Measurements from ENCODE around the gene ACSF2. TPM values are rescaled to one million over a fixed set of nuclear protein-coding genes. Genes with fewer than 3 reads are reported as not detected.

ACSF2 gene
- total RNA-seq, 1 donor from 2014 or later = 28.1 TPM

GRCh38 chr17:50381920-50382319 is 44.1 kb upstream of the ACSF2 start:
- Mint-ChIP-seq H3K4me3 (ENCODE audit: unreplicated experiment) (no peak overlapping the region), H3K27me3 (ENCODE audit: unreplicated experiment) (no peaks in the 10 kb centered on the region), H3K36me3 (ENCODE audit: unreplicated experiment) (peaks cover 39% of the 10 kb centered on the region), H3K9me3 (ENCODE audit: unreplicated experiment) (no peaks in the 10 kb centered on the region), H3K27ac (ENCODE audit: unreplicated experiment) (no peak overlapping the region), H3K4me1 (ENCODE audit: unreplicated experiment) (peaks cover 14% of the 10 kb centered on the region)
- DNase-seq (ENCODE audit: extremely low spot score, unreplicated experiment) = no peak
- no peak for TF ChIP-seq CTCF (IDR thresholded peaks at IDR 0.05)

- Mint-ChIP-seq H3K4me1 (ENCODE audit: unreplicated experiment) (peaks cover 20% of the 10 kb centered on the region), H3K27me3 (ENCODE audit: unreplicated experiment) (no peaks in the 10 kb centered on the region), H3K4me3 (ENCODE audit: unreplicated experiment) (no peak overlapping the region), H3K9me3 (ENCODE audit: unreplicated experiment) (no peaks in the 10 kb centered on the region), H3K36me3 (ENCODE audit: unreplicated experiment) (peaks cover 49% of the 10 kb centered on the region), H3K27ac (ENCODE audit: unreplicated experiment) (no peak overlapping the region)
- TF ChIP-seq CTCF (IDR thresholded peaks at IDR 0.05) = no peak
- no peak for DNase-seq (ENCODE audit: extremely low spot score, unreplicated experiment)
Observed at GRCh38 chr17:50382931-50383330, 43.1 kb upstream of the ACSF2 start.

GRCh38 chr17:50386510-50386909 is 39.5 kb upstream of the ACSF2 start:
- H3K9me3 Mint-ChIP-seq (ENCODE audit: unreplicated experiment) = no peaks in the 10 kb centered on the region
- H3K4me3 Mint-ChIP-seq (ENCODE audit: unreplicated experiment) = no peak overlapping the region
- no peak for DNase-seq (ENCODE audit: extremely low spot score, unreplicated experiment)
- no peaks in the 10 kb centered on the region for H3K27me3 Mint-ChIP-seq (ENCODE audit: unreplicated experiment)
- TF ChIP-seq CTCF (IDR thresholded peaks at IDR 0.05) = no peak
- H3K36me3 Mint-ChIP-seq (ENCODE audit: unreplicated experiment) = peaks cover 54% of the 10 kb centered on the region
- H3K4me1 Mint-ChIP-seq (ENCODE audit: unreplicated experiment) = peaks cover 20% of the 10 kb centered on the region
- H3K27ac Mint-ChIP-seq (ENCODE audit: unreplicated experiment) = peak overlapping the region; percentile 63

GRCh38 chr17:50388728-50389127 is 37.3 kb upstream of the ACSF2 start:
- Mint-ChIP-seq H3K36me3 (ENCODE audit: unreplicated experiment) (peaks cover 57% of the 10 kb centered on the region), H3K27me3 (ENCODE audit: unreplicated experiment) (no peaks in the 10 kb centered on the region), H3K27ac (ENCODE audit: unreplicated experiment) (no peak overlapping the region), H3K4me1 (ENCODE audit: unreplicated experiment) (peaks cover 20% of the 10 kb centered on the region), H3K9me3 (ENCODE audit: unreplicated experiment) (no peaks in the 10 kb centered on the region), H3K4me3 (ENCODE audit: unreplicated experiment) (no peak overlapping the region)
- DNase-seq (ENCODE audit: extremely low spot score, unreplicated experiment) = no peak
- TF ChIP-seq CTCF (IDR thresholded peaks at IDR 0.05) = no peak

- H3K9me3 Mint-ChIP-seq (ENCODE audit: unreplicated experiment) = no peaks in the 10 kb centered on the region
- no peak for TF ChIP-seq CTCF (IDR thresholded peaks at IDR 0.05)
- no peaks in the 10 kb centered on the region for H3K27me3 Mint-ChIP-seq (ENCODE audit: unreplicated experiment)
- peaks cover 59% of the 10 kb centered on the region for H3K36me3 Mint-ChIP-seq (ENCODE audit: unreplicated experiment)
- DNase-seq (ENCODE audit: extremely low spot score, unreplicated experiment) = no peak
- no peak overlapping the region for H3K4me3 Mint-ChIP-seq (ENCODE audit: unreplicated experiment)
- H3K4me1 Mint-ChIP-seq (ENCODE audit: unreplicated experiment) = peaks cover 20% of the 10 kb centered on the region
- no peak overlapping the region for H3K27ac Mint-ChIP-seq (ENCODE audit: unreplicated experiment)
Observed at GRCh38 chr17:50389534-50389933, 36.5 kb upstream of the ACSF2 start.
